ENCODE results near the gene ETV3.

Gene ETV3

GRCh38 chr1:157119008-157119407 is 19.2 kb downstream of the ETV3 start:
- no peak for TF ChIP-seq EZH2 (IDR thresholded peaks at IDR 0.05; ENCODE audit: borderline replicate concordance, low read depth, low read length, severe bottlenecking)
- TF ChIP-seq, protein P1, sequence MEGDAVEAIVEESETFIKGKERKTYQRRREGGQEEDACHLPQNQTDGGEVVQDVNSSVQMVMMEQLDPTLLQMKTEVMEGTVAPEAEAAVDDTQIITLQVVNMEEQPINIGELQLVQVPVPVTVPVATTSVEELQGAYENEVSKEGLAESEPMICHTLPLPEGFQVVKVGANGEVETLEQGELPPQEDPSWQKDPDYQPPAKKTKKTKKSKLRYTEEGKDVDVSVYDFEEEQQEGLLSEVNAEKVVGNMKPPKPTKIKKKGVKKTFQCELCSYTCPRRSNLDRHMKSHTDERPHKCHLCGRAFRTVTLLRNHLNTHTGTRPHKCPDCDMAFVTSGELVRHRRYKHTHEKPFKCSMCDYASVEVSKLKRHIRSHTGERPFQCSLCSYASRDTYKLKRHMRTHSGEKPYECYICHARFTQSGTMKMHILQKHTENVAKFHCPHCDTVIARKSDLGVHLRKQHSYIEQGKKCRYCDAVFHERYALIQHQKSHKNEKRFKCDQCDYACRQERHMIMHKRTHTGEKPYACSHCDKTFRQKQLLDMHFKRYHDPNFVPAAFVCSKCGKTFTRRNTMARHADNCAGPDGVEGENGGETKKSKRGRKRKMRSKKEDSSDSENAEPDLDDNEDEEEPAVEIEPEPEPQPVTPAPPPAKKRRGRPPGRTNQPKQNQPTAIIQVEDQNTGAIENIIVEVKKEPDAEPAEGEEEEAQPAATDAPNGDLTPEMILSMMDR (IDR thresholded peaks at IDR 0.05; ENCODE audit: borderline replicate concordance, extremely low read depth, low read length, poor library complexity, severe bottlenecking): no peak
- no peaks in the 10 kb centered on the region for H3K4me1 ChIP-seq (ENCODE audit: insufficient read depth, low read length)

DNA sequence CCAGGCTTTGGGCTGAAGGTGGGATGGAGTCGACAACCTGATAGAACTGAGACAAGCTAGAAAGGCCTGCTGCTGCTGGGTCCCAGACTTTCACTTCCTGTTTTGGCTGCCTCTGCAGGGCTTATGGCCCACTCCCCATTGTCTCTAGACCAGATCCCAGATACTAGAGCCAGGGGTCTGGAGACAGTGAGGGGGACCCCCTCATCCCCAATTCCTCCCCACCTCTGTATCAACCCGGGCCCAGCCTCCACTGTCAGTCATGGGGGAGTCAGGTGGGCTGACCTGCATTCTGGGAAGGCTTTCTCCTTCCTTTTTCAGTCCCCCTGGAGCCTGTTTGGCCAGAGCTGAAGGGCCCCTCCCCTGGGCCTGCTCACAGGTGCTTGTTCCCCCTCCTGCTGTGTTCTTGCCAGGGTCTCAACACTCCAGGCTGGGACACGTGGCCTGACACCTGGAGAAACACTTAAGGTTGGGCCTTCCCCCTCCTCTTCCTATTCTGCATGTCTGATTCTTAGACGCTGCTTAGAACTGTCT is 20.6 kb downstream of the ETV3 start:
- Histone ChIP-seq H3K36me3 (ENCODE audit: insufficient read depth, low read length) (peaks cover 3% of the 10 kb centered on the region; the same call in 1 of the 2 replicates), H3K9me3 (ENCODE audit: insufficient read depth, low read length, severe bottlenecking) (no peaks in the 10 kb centered on the region), H3K79me2 (ENCODE audit: insufficient read depth, low read length) (no peaks in the 10 kb centered on the region), H3K27ac (ENCODE audit: low read length) (no peak overlapping the region), H3K9ac (ENCODE audit: low read depth, low read length) (no peak overlapping the region), H3K4me3 (ENCODE audit: low read depth in 1 of 2, low read length in 2 of 2) (no peak overlapping the region), H4K20me1 (ENCODE audit: insufficient read depth, low read length) (peaks cover 3% of the 10 kb centered on the region; the same call in 1 of the 2 replicates), H2AFZ (ENCODE audit: low read depth, low read length) (no peak overlapping the region), H3K27me3 (ENCODE audit: insufficient read depth, low read length, poor library complexity) (peaks cover 5% of the 10 kb centered on the region), H3K4me1 (ENCODE audit: insufficient read depth, low read length) (no peaks in the 10 kb centered on the region), H3K4me2 (ENCODE audit: insufficient read depth, low read length) (no peak overlapping the region)
- ATAC-seq (ENCODE audit: insufficient read depth, low read depth): peak; percentile 40; the same call in 2 of the 3 replicates
- TF ChIP-seq, protein P1 (IDR thresholded peaks at IDR 0.05; ENCODE audit: borderline replicate concordance, extremely low read depth, low read length, poor library complexity, severe bottlenecking): no peak
- no peak for DNase-seq

More at GRCh38 chr1:157119008-157119407, 19.2 kb downstream of the ETV3 start:
- Histone ChIP-seq H2AFZ (ENCODE audit: low read depth, low read length) (no peak overlapping the region), H3K9ac (ENCODE audit: low read depth, low read length) (no peak overlapping the region), H3K4me3 (ENCODE audit: low read depth in 1 of 2, low read length in 2 of 2) (no peak overlapping the region), H3K27me3 (ENCODE audit: insufficient read depth, low read length, poor library complexity) (no peaks in the 10 kb centered on the region), H3K27ac (ENCODE audit: low read length) (no peak overlapping the region), H3K4me2 (ENCODE audit: insufficient read depth, low read length) (no peak overlapping the region), H3K79me2 (ENCODE audit: insufficient read depth, low read length) (no peaks in the 10 kb centered on the region), H3K9me3 (ENCODE audit: insufficient read depth, low read length, severe bottlenecking) (no peaks in the 10 kb centered on the region), H3K36me3 (ENCODE audit: insufficient read depth, low read length) (peaks cover 17% of the 10 kb centered on the region), H4K20me1 (ENCODE audit: insufficient read depth, low read length) (peaks cover 10% of the 10 kb centered on the region)
- ATAC-seq (ENCODE audit: insufficient read depth, low read depth) (no peak), DNase-seq (no peak)

DNA sequence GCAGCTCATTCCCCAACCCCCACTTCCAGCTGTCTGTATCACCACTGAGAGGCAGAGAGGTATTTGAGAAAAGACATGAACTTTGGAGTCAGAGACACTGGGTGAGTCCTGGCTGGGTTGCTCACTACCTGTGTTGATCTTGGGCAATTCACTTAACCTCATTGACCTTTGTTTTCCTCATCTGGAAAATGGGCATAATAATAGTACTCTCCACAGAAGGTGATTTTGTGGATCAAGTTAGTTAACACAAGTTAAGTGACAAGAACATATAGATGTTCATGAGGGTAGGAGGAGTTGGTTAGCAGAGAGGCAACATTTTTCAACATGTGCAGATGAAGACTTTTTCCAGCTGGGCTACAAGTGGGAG is 21.5 kb downstream of the ETV3 start:
- H3K4me1 ChIP-seq (ENCODE audit: insufficient read depth, low read length): no peaks in the 10 kb centered on the region
- no peak for ATAC-seq (ENCODE audit: insufficient read depth, low read depth)
- no peak for DNase-seq

More for the DNA sequence above, 21.5 kb downstream of the ETV3 start:
- Histone ChIP-seq H3K9me3 (ENCODE audit: insufficient read depth, low read length, severe bottlenecking) (no peaks in the 10 kb centered on the region), H3K27me3 (ENCODE audit: insufficient read depth, low read length, poor library complexity) (peaks cover 5% of the 10 kb centered on the region), H4K20me1 (ENCODE audit: insufficient read depth, low read length) (peaks cover 2% of the 10 kb centered on the region; the same call in 1 of the 2 replicates), H3K4me3 (ENCODE audit: low read depth in 1 of 2, low read length in 2 of 2) (no peak overlapping the region), H3K36me3 (ENCODE audit: insufficient read depth, low read length) (no peaks in the 10 kb centered on the region), H3K4me2 (ENCODE audit: insufficient read depth, low read length) (no peak overlapping the region), H3K79me2 (ENCODE audit: insufficient read depth, low read length) (no peaks in the 10 kb centered on the region), H3K9ac (ENCODE audit: low read depth, low read length) (no peak overlapping the region), H3K27ac (ENCODE audit: low read length) (no peak overlapping the region), H2AFZ (ENCODE audit: low read depth, low read length) (no peak overlapping the region)
- TF ChIP-seq, protein P1 (IDR thresholded peaks at IDR 0.05; ENCODE audit: borderline replicate concordance, extremely low read depth, low read length, poor library complexity, severe bottlenecking): no peak
- no peak for TF ChIP-seq EZH2 (IDR thresholded peaks at IDR 0.05; ENCODE audit: borderline replicate concordance, low read depth, low read length, severe bottlenecking)

All from DND-41 (cell line).